NCI-H187 (cell line): ENCODE measurements around the gene ELAVL4.
"Not testable (repeated sequence)": the region's sequence is repeated elsewhere in the genome, so short reads cannot be mapped to it uniquely, and the experiment has no call there.

Experiments used
- DNase-seq, 2 experiments: peaks; one replicate each; lab custom pipeline; 2025; lab: John Stamatoyannopoulos, UW

Gene ELAVL4

GRCh38 chr1:50126927-50127715 is 18.4 kb downstream of the ELAVL4 start:
- no peak for DNase-seq

GRCh38 chr1:50129201-50129600 is 20.5 kb downstream of the ELAVL4 start:
- no peak for DNase-seq

GRCh38 chr1:50132347-50132894 is 23.7 kb downstream of the ELAVL4 start:
- no peak for DNase-seq

- DNase-seq: no peak
Observed at GRCh38 chr1:50135716-50136115, 27.0 kb downstream of the ELAVL4 start.

GRCh38 chr1:50139339-50140181 is 30.8 kb downstream of the ELAVL4 start:
- DNase-seq: peak; percentile 57 to 89

- DNase-seq: no peak
Observed at GRCh38 chr1:50140182-50140447, 31.4 kb downstream of the ELAVL4 start.

- DNase-seq: no peak
Observed at GRCh38 chr1:50147191-50147850, 38.6 kb downstream of the ELAVL4 start.

GRCh38 chr1:50148142-50148923 is 39.6 kb downstream of the ELAVL4 start:
- no peak for DNase-seq

GRCh38 chr1:50152236-50152635 is 43.5 kb downstream of the ELAVL4 start:
- DNase-seq: no peak

GRCh38 chr1:50155541-50155940 is 46.8 kb downstream of the ELAVL4 start:
- no peak for DNase-seq

- DNase-seq: no peak
Observed at GRCh38 chr1:50156241-50157010, 47.7 kb downstream of the ELAVL4 start.

GRCh38 chr1:50157306-50157941 is 48.7 kb downstream of the ELAVL4 start:
- no peak for DNase-seq

GRCh38 chr1:50158421-50158820 is 49.7 kb downstream of the ELAVL4 start:
- no peak for DNase-seq

- DNase-seq: no peak
Observed at GRCh38 chr1:50163680-50164079, 55.0 kb downstream of the ELAVL4 start.

GRCh38 chr1:50166351-50166750 is 57.6 kb downstream of the ELAVL4 start:
- not testable (repeated sequence) for DNase-seq

GRCh38 chr1:50172299-50172698 is 63.6 kb downstream of the ELAVL4 start:
- DNase-seq: no peak

GRCh38 chr1:50174101-50174500 is 65.4 kb downstream of the ELAVL4 start:
- no peak for DNase-seq

- no peak for DNase-seq
Observed at GRCh38 chr1:50175719-50176639, 67.3 kb downstream of the ELAVL4 start.

GRCh38 chr1:50177994-50178393 is 69.3 kb downstream of the ELAVL4 start:
- no peak for DNase-seq
